ENCODE results near the gene MTF2.

Gene MTF2

DNA sequence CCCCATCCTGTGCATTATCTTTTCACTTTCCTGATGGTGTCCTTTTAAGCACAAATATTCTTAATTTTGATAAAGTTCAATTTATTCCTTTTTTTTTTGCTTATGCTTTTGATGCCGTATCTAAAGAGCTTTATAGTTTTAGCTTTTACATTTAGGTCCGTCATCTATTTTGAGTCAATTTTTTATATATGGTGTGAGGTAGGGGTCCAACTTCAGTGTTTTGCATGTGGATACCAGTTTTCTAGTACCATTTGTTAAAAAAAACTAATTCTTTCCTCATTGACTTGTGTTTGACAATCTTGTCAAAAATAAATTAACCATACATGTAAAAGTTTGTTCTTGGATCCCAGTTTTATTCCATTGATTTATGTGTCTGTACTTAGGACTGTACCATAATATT, 4.9 kb downstream of the MTF2 start:
- DNase-seq, result no peak

DNA sequence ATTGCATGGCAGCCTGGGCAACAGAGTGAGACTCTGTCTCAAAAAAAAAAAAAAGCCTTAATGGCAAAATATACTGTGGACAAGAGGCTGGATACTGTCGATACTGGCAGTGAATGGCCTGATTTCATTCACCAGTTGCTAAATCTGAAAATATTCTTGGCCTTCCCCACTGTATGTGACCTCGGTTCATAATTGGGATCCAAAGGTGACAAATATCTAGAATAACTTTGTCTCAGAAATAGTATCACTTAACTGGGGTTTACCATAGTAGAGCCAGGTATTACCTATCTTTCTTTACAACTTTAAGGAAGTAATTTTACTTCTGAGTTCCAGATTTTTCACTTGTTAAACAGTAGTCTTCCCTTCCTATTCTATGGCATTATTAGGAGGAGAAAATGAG, 8.4 kb downstream of the MTF2 start:
- no peak for DNase-seq

DNA sequence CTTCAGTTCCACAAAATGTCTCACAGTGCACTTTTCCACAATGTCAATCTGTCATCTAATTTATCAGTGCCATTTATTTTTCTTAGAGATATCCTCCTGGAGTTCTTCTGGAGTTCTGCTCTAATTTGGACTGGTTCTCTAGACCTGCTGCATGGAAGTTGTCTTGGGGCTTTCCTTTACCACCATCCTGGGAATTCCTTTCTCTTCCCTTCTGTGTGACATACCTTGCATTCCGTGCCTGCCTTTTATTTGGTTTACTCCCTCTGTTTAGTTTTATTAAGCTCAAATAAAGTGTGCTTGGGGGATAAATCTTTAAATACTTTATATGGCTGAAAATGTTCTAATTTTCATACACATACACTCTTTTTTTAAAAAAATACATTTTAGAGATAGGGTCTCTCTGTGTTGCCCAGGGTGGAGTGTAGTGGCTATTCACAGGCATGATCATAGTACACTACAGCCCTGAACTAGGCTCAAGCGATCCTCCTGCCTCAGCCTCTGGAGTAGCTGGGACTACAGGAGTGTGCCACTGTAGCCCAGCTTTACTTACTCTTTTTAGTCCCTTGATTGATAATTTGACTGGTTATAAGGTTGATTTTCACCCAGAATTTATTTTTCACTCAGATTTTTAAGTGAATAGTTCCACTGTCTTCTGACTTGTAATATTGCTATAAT, 14.4 kb downstream of the MTF2 start:
- DNase-seq, result no peak

DNA sequence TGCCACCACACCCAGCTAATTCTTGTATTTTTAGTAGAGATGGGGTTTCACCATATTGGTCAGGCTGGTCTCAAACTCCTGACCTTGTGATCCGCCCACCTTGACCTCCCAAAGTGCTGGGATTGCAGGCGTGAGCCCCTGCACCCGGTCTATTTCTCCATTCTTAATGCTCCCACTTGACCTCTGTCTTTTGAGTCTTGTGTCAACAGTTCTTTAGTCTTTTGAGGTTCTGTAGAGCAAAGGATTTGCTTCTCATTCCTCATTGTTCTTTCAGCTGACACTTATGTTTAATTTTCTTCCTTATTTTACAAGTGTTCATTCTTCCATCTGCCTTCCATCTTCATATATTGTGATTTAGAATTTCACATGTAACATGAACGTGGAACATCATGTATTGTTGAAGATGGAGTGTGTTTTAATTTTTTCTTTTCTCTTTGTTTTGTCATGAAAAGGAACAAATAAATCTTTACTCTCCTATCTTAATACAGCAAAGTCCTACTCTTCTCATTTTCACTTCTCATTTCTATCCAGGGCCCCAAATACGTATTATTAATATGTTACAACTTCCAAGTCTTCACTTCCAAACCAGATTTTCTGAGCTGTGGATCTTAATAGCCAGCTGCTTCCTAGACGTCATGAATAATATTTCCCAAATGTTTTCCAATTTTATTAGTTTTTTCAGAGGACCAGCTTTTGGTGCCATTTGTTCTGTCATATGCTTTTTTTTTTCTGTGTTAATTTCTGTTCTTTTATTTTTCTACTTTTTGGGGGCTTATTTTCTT, 16.9 kb downstream of the MTF2 start:
- no peak for DNase-seq

DNA sequence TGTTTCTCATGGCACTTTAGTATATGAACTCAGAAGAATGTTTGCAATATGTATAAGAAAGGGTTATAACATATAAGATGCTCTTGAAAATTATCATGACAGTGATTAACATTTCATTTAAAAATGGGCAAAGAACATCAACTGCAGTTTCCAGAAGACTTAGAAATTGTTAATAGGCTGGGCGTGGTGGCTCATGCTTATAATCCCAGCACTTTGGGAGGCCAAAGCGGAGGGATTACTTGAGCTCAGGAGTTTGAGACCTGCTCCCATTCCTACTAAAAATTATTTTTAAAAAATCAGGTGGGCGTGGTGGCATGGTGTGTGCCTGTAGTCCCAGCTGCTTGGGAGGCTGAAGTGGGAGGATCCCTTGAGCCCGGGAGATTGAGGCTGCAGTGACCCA, 23.1 kb downstream of the MTF2 start:
- DNase-seq, result no peak

DNA sequence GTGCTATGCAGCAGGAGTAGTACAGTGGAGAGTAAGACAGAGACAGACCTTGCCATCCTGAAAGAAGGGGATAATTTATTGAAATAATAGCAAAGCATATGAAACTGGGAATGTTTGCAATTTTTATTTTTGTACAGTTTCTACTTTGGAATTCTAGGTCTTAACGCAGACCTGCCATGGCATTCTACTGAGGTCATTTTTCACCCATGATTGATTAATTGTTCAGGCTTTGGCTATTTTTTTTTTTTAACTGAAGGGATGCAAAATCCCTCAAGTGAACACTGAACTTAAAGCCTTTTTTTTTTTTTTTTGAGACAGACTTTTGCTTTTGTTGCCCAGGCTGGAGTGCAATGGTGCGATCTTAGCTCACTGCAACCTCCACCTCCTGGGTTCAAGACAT, 27.1 kb downstream of the MTF2 start:
- no peak for DNase-seq

DNA sequence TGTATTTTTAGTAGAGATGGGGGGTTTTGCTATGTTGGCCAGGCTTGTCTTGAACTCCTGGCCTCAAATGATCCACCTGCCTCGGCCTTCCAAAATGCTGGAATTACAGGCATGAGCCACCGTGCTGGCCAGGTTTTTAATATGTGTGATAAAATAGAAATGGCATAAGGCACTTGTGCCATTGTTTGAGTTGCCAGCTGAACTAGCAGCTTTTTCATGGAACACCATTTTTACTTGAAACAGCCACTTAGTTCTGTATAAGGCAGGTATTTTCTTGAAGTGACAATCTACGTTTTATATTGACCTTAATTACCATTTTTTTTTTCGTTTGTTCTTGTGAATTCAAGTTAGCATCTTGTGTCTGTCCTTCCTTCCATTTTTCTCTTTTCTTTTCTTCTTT, 28.3 kb downstream of the MTF2 start:
- no peak for DNase-seq

DNA sequence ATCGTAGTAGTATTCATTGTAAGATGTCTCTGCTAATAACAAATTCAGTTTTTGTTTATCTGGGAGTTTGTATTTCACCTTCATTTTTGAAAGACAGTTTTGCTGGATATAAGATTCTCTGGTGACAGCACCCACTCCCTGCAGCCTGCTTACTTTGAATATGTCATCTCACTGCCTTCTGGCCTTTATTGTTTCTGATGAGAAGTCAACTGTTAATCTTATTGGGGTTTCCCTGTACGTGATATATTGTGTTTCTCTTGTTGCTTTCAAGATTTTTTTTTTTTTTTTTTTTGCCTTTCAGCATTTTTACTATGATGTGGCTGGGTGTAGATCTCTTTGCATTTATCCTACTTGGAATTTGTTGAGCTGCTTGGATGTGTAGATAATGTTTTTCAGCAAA, 29.3 kb downstream of the MTF2 start:
- no peak for DNase-seq

DNA sequence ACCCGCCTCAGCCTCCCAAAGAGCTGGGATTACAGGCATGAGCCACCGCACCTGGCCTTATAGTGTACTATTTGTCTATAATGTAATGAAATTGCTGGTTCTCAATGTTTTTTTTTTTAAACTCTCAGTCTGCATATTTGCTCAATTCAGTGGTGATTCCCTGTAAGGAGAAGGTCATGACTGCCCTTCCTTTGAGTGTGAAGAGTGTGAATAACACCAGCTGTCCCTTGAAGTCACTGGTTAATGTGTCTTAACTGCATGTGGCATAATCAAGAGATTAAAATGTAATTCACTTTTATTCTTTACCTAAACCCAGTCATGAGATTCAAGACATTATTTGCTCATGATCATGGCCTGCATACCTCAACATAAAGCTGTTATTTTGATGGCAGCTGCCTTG, 30.5 kb downstream of the MTF2 start:
- no peak for DNase-seq

DNA sequence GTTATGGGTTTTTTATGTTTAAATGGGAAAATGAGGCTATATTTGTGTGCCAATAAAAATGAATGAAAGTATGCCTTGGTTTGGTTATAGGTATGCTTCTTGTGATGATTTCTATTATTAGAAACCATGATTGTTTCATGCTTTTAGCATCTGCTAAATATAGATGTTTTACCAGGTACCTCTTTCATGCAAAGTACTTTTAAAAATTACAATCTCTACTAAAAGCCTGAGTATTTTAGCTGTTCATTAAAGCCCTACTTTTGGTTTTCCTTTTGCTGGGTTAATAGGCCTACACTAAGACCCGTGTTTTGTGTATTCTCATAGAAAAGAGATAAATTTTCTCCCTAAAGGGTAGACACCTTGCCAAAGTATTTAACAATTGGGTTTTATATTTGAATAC, 32.0 kb downstream of the MTF2 start:
- DNase-seq, result no peak

DNA sequence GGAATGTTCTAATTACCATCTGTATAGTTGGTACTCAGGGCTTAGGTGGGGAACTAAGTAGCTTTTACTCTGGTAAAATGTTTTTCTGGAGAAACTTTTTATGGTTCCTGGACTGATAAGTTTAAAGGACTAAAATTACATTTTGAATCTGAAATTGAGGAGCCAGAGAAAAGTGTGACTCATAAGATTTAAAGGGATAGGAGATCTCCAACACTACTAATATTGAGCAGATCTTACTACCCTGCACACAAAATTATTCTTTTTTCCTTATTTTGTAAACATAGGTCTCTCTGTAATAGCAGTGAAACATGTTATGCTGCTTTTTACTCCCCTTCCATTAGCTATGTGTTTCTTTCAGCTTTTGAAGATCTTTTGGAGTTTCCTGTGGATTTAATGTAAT, 32.5 kb downstream of the MTF2 start:
- DNase-seq, result no peak

DNA sequence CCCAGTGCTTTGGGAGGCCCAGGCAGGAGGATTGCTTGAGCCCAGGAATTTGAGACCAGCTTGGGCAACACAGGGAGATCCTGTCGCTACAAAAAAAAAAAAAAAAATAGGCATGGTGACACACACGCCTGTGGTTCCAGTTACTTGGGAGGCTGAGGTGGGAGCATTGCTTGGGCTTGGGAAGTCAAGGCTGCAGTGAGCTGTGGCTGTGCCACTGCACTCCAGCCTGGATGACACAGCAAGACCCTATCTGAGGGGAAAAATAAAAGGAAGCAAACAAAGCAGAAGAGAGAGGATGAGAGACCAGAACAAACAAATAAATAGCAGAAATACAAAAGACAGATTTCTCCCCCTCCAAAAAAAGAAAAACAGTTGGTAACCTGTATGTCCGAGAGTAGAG, 34.0 kb downstream of the MTF2 start:
- no peak for DNase-seq

DNA sequence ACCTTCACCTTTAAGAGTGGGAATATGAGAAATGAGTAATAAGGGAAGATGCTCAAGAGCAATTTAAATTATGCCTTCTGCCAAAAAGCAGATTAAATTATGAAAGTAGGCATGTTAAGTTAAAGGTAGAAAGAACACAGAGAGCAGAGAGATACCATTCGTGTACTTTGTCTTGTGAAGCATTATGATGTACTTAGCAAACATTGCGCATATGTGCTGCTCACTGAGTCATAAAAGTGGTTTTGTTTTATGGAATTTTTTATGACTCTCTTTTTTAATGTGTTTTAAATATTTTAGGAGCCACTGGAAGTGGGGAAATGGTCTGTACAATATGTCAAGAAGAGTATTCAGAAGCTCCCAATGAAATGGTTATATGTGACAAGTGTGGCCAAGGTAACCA, 35.3 kb downstream of the MTF2 start:
- DNase-seq, result no peak

DNA sequence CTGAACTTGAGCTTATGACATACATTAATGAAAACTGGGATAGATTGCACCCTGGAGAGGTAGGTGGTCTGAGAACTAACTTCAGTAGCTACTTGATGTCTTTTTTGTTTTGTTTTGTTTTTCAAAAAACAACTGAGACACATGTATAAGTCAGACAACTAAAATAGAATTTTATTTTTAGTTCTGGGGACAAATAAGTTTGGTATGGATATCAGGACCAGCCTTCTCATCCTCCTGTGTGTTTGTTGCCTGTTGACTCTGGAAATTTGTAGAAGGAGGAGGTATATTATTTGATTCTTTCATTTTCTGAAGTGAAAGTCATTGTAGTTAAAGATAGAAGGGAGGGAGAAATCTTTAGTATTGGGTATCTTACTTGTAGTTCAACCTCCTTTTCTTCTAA, 41.5 kb downstream of the MTF2 start:
- DNase-seq, result no peak

DNA sequence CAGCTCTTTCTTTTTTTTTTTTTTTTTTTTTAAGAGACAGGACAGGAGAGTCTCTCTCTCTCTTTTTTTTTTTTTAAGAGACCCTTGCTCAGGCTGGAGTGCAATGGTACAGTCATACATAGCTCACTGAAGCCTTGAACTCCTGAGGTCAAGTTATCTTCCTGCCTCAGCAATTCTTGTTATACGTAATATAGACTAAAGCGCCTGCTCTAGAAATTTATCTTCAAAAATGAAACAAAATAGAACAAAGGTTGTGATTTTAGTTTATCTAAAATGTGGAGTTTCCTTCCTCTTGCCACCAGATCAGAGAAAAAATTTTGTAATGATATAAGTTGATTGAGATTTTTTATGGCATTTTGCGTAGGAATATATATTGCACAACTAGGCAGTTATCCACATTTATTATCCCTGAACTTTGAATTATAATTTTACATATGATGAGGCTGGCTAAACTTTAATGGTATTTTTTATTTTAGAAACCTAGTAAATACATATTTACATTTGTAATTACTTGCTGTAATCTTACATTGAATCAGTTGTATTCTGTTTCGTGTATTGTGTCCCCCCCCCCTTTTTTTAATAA, 44.2 kb downstream of the MTF2 start:
- DNase-seq, result peak; percentile 8

DNA sequence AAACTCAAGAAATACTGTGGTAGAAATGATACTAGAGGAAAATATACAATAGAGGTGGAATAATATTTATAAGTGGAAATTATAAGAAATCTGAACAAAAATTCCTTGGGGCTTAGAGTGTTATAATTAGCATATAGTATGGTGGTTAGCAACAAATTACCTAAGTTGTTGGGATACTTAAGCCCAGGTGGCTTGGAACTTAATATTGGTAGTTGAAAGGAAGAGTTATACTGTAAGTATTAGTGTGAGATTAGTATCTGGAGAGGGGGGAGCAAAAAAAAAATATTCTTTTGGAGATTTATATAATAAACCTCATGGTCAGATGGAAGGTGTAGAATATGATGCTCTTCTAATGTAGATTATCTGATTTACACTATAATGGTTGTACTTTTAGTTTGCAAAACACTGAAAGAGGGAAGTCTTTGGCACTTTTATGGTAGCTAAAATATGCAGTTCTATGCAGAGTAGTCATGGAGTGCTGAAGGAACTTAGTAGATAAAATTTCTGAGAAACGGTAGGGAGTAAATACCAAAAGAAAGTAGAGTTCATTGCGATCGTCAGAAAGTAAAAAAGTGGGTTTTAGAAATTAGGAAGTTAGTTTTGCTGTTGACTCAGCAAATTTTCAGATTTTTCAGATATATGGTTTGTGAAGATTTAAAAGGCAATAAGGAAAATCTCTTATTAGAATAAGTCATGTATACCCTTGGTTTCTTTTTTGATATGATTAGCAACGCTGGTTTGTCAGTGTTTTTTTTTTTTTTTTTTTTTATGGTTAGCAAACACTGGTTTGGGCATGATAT, 45.7 kb downstream of the MTF2 start:
- DNase-seq, result no peak

DNA sequence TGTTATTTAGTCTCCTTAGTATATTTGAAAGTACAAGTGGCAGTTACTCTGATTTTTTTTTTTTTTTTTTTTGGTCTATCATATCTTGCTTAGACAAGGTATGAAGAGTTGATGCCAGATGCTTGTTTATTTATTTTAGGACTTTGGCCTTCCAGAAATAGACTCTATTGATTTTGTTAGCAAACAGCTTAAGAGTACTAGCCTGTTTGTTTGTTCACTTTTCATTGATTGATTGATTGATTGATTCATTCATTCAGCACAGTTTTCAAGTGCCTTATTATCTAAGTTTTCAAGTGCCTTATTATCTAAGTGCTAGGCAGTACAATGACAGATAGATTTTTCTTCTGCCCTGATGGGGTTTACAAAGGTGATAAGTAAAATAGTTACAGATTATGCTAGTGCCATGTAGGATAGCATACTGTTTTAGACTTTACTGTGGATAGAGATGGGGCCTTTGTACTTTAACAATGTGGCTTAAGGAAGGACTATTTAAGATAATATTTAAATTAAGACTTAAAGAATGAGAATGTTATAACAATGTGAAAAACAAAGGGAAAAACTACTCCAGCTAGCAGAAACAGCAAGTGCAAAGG, 50.5 kb downstream of the MTF2 start:
- no peak for DNase-seq

DNA sequence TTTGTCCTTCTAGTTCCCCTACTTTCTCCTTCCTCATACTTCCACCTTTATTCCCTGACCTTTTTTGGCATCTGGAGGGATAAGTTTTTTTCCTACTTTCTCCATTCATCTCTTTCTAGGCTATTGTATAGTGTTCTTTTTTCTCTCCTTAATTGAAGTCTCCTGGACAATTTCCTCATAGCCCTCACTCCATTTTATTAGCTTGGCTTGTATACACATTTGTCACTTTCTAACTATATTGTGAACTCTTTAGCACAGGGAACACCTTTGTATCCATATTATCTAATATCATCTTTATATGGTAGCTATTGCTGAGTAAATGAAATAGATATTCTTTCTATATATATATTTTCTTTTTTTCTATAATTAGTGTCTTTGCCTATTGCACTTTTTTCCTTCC, 53.6 kb downstream of the MTF2 start:
- DNase-seq, result no peak

DNA sequence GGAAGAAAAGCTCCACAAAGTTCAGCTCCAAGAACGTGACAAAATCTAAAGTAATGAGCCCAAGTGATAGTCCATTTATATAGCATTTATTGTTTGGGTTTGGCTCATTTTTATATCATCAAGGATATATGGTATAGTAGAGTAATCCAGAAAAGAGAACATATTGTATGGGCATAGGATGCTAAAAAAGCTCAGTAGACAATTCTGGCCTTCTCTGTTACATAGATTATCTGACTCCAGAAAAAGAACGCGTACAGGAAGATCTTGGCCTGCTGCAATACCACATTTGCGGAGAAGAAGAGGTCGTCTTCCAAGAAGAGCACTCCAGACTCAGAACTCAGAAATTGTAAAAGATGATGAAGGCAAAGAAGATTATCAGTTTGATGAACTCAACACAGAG, 57.4 kb downstream of the MTF2 start:
- DNase-seq, result no peak

DNA sequence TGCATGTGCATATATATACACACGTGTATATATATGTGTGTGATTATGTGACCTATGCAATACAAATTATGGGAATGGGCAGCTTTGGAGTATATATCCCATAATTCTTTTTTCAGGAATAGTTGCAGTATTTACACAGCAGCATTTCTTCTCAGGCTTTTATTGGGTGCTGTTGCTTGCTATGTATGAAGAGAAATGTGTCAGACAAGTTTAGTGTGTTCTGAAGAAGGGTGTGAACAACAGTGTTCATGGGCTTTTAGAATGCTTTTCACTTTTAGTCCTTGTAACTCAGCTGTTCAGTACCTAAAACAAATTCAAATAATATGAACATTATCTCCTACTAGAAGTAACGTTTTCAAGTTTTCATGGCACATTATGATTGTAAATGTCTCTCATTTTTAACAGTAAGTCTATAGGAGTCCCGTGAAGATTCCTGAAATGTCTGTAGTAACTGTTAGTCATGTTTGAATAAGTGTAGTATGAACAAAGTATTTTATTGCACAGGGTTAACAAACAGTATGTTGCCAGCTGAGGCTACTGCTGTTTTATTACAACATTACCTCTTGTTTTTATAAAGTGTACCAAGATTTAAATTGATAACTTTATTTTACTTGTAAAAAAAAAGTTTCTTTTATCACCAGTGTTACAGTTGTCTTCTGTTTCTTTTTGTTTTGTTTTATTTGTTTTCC, 58.7 kb downstream of the MTF2 start:
- DNase-seq, result no peak

DNA sequence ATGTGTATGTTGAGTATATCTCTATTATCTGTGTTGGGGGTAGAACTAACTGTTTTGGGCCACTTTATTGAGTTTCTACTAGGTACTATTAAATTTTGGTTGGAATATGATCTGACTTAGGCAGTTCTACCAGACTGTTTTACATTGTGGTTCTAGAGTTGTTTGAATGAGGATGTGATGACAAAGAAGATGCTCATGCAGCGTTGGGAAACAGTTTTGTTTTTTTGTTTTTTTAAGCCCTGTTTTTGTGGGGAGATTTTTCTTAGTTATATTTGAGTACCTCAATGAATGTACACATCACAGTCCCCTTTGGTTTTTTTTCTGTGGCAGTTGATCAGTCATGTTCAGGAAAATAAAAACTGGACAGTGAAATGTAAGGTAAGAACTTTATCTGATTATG, 61.0 kb downstream of the MTF2 start:
- no peak for DNase-seq

DNA sequence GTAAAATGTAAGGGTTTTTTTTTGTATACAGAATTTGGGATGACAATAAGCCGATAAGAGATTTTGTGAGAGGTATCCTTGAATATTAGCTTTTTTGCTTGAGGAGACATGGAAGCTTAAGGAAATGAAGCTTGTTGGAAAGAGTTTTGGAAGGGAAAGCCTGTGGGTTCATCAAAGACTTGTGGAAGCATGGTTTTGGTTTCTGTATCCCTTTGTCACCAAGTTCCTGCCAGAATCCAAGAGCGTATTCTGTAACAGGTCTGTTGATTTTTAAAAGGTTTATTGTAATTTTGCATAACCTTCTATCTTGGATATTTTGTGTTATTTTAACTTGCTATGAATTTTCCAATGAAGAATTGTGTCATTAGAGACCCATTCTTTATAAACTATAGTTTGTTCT, 63.1 kb downstream of the MTF2 start:
- DNase-seq, result no peak

DNA sequence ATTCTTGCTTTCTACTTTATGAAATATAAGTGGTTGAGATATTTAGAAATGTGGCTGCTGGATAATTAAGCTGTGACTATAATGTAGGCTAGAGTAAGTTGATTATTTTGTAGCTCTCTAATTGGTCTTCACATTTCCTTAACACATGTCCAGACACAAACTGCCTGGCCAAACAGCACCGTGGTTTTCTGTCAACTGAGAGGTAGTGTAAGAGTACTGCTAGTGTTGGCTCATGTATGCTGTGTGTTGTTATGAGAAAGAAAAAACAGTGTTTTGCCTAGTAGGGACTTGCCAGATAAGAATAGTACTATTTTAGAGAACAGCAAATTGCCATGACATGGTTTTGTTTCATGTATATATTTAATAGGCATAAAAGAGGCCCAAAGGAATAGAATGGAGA, 64.1 kb downstream of the MTF2 start:
- no peak for DNase-seq
